GM13976 (cell line): ENCODE data around the gene BMI1.

Experiments
- DNase-seq: peaks from one replicate; pipeline ENCODE4 v3.0.0; 2012; ENCODE audit warnings: low spot score
- in situ Hi-C: fragments of 300-500 bp; cut with MboI; formaldehyde crosslinking; loops from one replicate; pipeline ENCODE4 v1.12.0; 2022; ENCODE audit warnings: low sequenced_read_pairs, mixed read lengths, inconsistent platforms; ENCODE audit not compliant: unreplicated experiment
- TF ChIP-seq, protein P1 (sequence below): IDR thresholded peaks from 2 replicates; pipeline ENCODE4 v1.5.1; 2012; ENCODE audit warnings: borderline replicate concordance, mild to moderate bottlenecking; ENCODE audit not compliant: insufficient read depth; ENCODE audit errors: extremely low read depth, missing control alignments, control extremely low read depth

The BMI1 gene

GRCh38 chr10:22365644-22366434, 44.9 kb downstream of the BMI1 start:
- TF ChIP-seq, protein P1, sequence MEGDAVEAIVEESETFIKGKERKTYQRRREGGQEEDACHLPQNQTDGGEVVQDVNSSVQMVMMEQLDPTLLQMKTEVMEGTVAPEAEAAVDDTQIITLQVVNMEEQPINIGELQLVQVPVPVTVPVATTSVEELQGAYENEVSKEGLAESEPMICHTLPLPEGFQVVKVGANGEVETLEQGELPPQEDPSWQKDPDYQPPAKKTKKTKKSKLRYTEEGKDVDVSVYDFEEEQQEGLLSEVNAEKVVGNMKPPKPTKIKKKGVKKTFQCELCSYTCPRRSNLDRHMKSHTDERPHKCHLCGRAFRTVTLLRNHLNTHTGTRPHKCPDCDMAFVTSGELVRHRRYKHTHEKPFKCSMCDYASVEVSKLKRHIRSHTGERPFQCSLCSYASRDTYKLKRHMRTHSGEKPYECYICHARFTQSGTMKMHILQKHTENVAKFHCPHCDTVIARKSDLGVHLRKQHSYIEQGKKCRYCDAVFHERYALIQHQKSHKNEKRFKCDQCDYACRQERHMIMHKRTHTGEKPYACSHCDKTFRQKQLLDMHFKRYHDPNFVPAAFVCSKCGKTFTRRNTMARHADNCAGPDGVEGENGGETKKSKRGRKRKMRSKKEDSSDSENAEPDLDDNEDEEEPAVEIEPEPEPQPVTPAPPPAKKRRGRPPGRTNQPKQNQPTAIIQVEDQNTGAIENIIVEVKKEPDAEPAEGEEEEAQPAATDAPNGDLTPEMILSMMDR = no peak
- DNase-seq = no peak
- in situ Hi-C loops = no loop called here

GRCh38 chr10:22366435-22366703, 45.5 kb downstream of the BMI1 start:
- no peak for DNase-seq
- in situ Hi-C loops = no loop called here
- TF ChIP-seq, protein P1 = no peak

DNA sequence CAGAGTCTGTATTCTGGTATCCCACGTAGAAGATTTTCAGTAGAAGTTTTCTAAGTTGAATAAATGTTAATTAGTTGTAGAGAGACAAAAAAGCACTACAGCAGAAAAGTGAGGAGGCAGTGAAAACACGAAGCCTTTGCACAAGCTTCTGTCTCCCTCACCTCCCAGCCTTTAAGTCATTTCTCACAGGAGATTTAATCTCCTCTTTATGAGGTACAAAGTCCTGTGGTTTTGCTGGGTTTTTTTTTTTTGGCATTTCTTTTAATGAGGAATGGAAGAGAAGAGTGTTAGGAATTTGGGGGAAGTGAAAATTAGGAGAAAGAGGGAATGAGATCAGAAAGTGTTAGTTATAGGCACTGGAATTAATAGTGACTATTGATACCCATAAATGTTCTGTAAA, 45.9 kb downstream of the BMI1 start:
- DNase-seq = no peak
- TF ChIP-seq, protein P1 = no peak
- in situ Hi-C loops = no loop called here

GRCh38 chr10:22367471-22367870, 46.6 kb downstream of the BMI1 start:
- TF ChIP-seq, protein P1 = no peak
- in situ Hi-C loops = no loop called here
- DNase-seq = no peak

- in situ Hi-C loops = no loop called here
- no peak for DNase-seq
- TF ChIP-seq, protein P1 = no peak
These were observed 47.5 kb downstream of the BMI1 start for GRCh38 chr10:22368402-22368801.

DNA sequence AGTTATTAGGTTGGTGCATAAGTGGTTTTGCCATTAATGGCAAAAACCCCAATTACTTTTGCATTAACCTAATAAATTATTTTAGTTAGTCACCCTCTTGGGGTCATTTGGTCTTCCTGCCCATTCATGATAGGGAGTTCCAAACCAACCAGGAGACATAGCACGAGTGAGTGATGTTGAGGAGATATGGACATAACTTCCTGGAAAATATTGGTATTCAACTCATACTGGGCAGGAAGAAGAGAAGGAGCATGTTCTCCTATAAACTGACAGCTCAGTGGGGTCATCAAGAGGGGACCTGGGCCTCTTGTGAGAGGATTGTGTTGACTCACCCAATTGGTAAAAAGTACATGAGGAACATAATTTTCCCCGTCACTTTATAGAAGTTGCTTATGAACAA, 48.1 kb downstream of the BMI1 start:
- TF ChIP-seq, protein P1 = no peak
- DNase-seq = no peak
- in situ Hi-C loops = no loop called here
